HepG2 (cell line): ENCODE measurements around the gene RAB30. TPM values are rescaled to one million over a fixed set of nuclear protein-coding genes. Genes with fewer than 3 reads are reported as not detected.
A peak's percentile ranks its signal among the peaks of the same experiment; 100 is the strongest.

ENCODE experiments used
- EZH2 ChIP-seq: conservative IDR thresholded peaks from 2 replicates; pipeline ENCODE4 v1.6.1; 2012; ENCODE audit warnings: mild to moderate bottlenecking, low read depth, low read length, moderate library complexity
- HMG20B ChIP-seq: conservative IDR thresholded peaks from 2 replicates; pipeline ENCODE4 v1.6.1; 2016; ENCODE audit warnings: missing genetic modification reagents, missing compliant biosample characterization
- HNF4G ChIP-seq, 2 experiments: sonication (generic) in 1 of 2; formaldehyde crosslinking in 1 of 2; IDR thresholded peaks; 2 replicates each; pipeline versions ENCODE4 v1.4.0 to v1.6.1; 2011 to 2020; ENCODE audit warnings: borderline replicate concordance in 2 of 2, low read depth in 2 of 2, mild to moderate bottlenecking in 2 of 2, low read length in 1 of 2, missing genetic modification reagents in 1 of 2, moderate library complexity in 1 of 2
- NFKB2 ChIP-seq: sonication (generic); formaldehyde crosslinking; IDR thresholded peaks from 2 replicates; pipeline ENCODE4 v1.4.0; 2020; ENCODE audit warnings: missing genetic modification reagents, borderline replicate concordance
- RBAK ChIP-seq: sonication (generic); formaldehyde crosslinking; IDR thresholded peaks from 2 replicates; pipeline ENCODE4 v1.5.1; 2020; ENCODE audit warnings: mild to moderate bottlenecking, missing genetic modification reagents
- SCMH1 ChIP-seq: sonication (generic); formaldehyde crosslinking; IDR thresholded peaks from 2 replicates; pipeline ENCODE4 v1.9.0; 2021; ENCODE audit warnings: missing genetic modification reagents, mild to moderate bottlenecking, borderline replicate concordance
- SOX13 ChIP-seq, 3 experiments: fragments of 450-650 bp in 1 of 3; sonication (generic) in 1 of 3; formaldehyde crosslinking in 1 of 3; IDR thresholded peaks in 2 of 3; conservative IDR thresholded peaks in 1 of 3; 2 replicates each; pipeline versions ENCODE4 v1.5.0 to v1.6.1; 2016 to 2020; ENCODE audit warnings: antibody characterized with exemption in 1 of 3, mild to moderate bottlenecking in 1 of 3, missing compliant biosample characterization in 1 of 3, missing genetic modification reagents in 1 of 3, moderate library complexity in 1 of 3
- SRSF9 ChIP-seq: fragments of 200-400 bp; formaldehyde crosslinking; IDR thresholded peaks from 2 replicates; pipeline ENCODE4 v1.6.1; 2018; ENCODE audit warnings: borderline replicate concordance, mild to moderate bottlenecking, low read depth, low read length; ENCODE audit not compliant: insufficient read depth, poor library complexity, severe bottlenecking
- SSRP1 ChIP-seq: IDR thresholded peaks from 2 replicates; pipeline ENCODE4 v1.6.1; 2016; ENCODE audit warnings: control low read depth
- TCF7 ChIP-seq: sonication (generic); IDR thresholded peaks from 2 replicates; pipeline ENCODE4 v1.6.1; 2016; ENCODE audit warnings: antibody characterized with exemption, low read depth
- XRCC5 ChIP-seq: fragments of 200-400 bp; formaldehyde crosslinking; optimal IDR thresholded peaks from 2 replicates; pipeline ENCODE3; 2017; ENCODE audit warnings: mild to moderate bottlenecking, low read length
- ZC3H4 ChIP-seq: sonication (generic); formaldehyde crosslinking; IDR thresholded peaks from 2 replicates; pipeline ENCODE4 v1.4.0; 2020; ENCODE audit warnings: missing genetic modification reagents, borderline replicate concordance
- ZNF230 ChIP-seq: sonication (generic); formaldehyde crosslinking; IDR thresholded peaks from 2 replicates; pipeline ENCODE4 v1.4.0; 2020; ENCODE audit warnings: mild to moderate bottlenecking, missing genetic modification reagents
- ZNF703 ChIP-seq: sonication (generic); formaldehyde crosslinking; IDR thresholded peaks from 2 replicates; pipeline ENCODE4 v1.5.1; 2020; ENCODE audit warnings: missing genetic modification reagents, mild to moderate bottlenecking, moderate library complexity, borderline replicate concordance
- ZNF75D ChIP-seq: sonication (generic); formaldehyde crosslinking; IDR thresholded peaks from 2 replicates; pipeline ENCODE4 v1.8.1; 2023; ENCODE audit warnings: missing genetic modification reagents, mild to moderate bottlenecking, borderline replicate concordance
- polyA plus RNA-seq, 8 experiments: library from polyadenylated mRNA; depleted of rRNA in 3 of 8; stranded (reverse) in 7 of 8; unstranded in 1 of 8; fragments of >200 nt; fragmentation: Illumina TruSeq in 4 of 8; extraction: Trizol in 4 of 8; gene quantifications; 2 replicates each; pipeline versions ENCODE4 v1.2.1 to v1.2.3, GENCODE V29; 2011 to 2016; ENCODE audit warnings: low read depth in 4 of 8, missing spikeins in 1 of 8, mixed read lengths in 1 of 8; ENCODE audit not compliant: insufficient read depth in 1 of 8
- total RNA-seq, 5 experiments: library from RNA; depleted of rRNA; stranded (reverse); fragments of >200 nt; fragmentation: Illumina TruSeq; extraction: Trizol; gene quantifications; 2 replicates each; pipeline ENCODE4 v1.2.3, GENCODE V29; 2016; ENCODE audit warnings: low read depth in 1 of 5
- TF ChIP-seq, protein P1 (sequence below): sonication (generic); formaldehyde crosslinking; IDR thresholded peaks from 2 replicates; pipeline ENCODE4 v1.5.0; 2020; ENCODE audit warnings: mild to moderate bottlenecking, missing genetic modification reagents, borderline replicate concordance
- TF ChIP-seq, protein P2 (sequence below): IDR thresholded peaks from 2 replicates; pipeline ENCODE4 v1.6.1; 2016; ENCODE audit warnings: low read depth
- TF ChIP-seq, protein P3 (sequence below): sonication (generic); formaldehyde crosslinking; IDR thresholded peaks from 2 replicates; pipeline ENCODE4 v1.4.0; 2020; ENCODE audit warnings: missing genetic modification reagents

RAB30 gene
- total and polyA plus RNA-seq, 2 of the 13 experiments (the other 11 are each of a cell fraction or from before 2014, with no cell fraction given), result 3.7 to 5.0 TPM

DNA sequence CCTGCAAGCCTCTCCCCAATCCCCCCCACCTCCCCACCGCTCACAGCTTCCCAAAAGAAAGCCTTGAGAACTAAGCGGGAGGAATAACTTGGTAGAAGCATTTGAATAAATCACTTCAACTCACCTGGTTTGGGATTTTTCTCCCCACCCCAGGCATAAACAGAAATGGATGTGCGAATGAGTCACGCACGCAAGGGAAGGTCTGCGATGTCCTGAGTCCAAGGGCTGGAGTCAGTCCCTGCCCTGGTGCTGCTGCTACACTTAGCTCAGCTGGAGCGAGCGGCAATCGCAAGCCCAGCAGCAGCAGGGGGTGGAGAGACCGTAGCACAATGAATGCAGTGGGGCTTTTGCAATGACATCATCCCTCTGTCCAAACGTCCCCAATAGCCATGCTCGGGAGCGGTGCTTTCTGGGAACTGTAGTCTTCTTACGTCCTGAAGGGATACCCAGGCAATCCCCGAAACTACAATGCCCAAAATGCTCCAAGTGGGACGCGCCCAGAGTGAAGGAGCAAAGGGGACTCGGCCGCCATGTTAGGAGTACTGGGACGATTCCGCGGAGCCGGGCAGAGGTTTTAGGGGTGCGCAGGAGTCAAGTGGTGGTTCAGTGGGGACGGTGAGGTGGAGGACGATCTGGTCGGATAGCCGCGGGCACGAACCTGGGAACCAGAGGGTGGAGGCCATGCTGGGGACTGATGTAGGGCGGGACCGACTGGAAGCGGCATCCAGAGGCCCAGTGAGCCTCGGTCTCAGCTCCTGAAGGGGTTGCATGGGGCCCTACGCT lies at the start of gene RAB30 (continued):
- TF ChIP-seq SOX13 (IDR thresholded peaks at IDR 0.05) (peak; percentile 31; the same call in 1 of the 2 replicates), SOX13 (CRISPR knock-in tag; conservative IDR thresholded peaks at IDR 0.05 in 1 of 2, IDR thresholded peaks at IDR 0.05 in 1 of 2) (no peak; a peak in 1 of 4 replicates), SCMH1 (CRISPR knock-in tag) (no peak), SRSF9 (no peak), XRCC5 (peak; percentile 84), ZNF230 (CRISPR knock-in tag) (peak; percentile 76; the same call in 1 of the 2 replicates), HNF4G (IDR thresholded peaks at IDR 0.05; ENCODE audit: borderline replicate concordance, low read depth, low read length) (no peak; the same call in 1 of the 2 replicates), HNF4G (CRISPR knock-in tag; IDR thresholded peaks at IDR 0.05; ENCODE audit: borderline replicate concordance, low read depth) (peak; percentile 56), ZNF75D (CRISPR knock-in tag) (no peak), ZNF703 (no peak), NFKB2 (CRISPR knock-in tag) (peak; percentile 81; the same call in 1 of the 2 replicates), EZH2 (no peak), RBAK (CRISPR knock-in tag) (no peak), SSRP1 (CRISPR knock-in tag) (0 out of 2 replicates have a peak, but pooled peaks have one; percentile 14), ZC3H4 (CRISPR knock-in tag) (no peak), HMG20B (CRISPR knock-in tag) (no peak), TCF7 (no peak)
- TF ChIP-seq, protein P1, sequence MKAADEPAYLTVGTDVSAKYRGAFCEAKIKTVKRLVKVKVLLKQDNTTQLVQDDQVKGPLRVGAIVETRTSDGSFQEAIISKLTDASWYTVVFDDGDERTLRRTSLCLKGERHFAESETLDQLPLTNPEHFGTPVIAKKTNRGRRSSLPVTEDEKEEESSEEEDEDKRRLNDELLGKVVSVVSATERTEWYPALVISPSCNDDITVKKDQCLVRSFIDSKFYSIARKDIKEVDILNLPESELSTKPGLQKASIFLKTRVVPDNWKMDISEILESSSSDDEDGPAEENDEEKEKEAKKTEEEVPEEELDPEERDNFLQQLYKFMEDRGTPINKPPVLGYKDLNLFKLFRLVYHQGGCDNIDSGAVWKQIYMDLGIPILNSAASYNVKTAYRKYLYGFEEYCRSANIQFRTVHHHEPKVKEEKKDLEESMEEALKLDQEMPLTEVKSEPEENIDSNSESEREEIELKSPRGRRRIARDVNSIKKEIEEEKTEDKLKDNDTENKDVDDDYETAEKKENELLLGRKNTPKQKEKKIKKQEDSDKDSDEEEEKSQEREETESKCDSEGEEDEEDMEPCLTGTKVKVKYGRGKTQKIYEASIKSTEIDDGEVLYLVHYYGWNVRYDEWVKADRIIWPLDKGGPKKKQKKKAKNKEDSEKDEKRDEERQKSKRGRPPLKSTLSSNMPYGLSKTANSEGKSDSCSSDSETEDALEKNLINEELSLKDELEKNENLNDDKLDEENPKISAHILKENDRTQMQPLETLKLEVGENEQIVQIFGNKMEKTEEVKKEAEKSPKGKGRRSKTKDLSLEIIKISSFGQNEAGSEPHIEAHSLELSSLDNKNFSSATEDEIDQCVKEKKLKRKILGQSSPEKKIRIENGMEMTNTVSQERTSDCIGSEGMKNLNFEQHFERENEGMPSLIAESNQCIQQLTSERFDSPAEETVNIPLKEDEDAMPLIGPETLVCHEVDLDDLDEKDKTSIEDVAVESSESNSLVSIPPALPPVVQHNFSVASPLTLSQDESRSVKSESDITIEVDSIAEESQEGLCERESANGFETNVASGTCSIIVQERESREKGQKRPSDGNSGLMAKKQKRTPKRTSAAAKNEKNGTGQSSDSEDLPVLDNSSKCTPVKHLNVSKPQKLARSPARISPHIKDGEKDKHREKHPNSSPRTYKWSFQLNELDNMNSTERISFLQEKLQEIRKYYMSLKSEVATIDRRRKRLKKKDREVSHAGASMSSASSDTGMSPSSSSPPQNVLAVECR (CRISPR knock-in tag), result peak; percentile 82; the same call in 1 of the 2 replicates
- TF ChIP-seq, protein P2, sequence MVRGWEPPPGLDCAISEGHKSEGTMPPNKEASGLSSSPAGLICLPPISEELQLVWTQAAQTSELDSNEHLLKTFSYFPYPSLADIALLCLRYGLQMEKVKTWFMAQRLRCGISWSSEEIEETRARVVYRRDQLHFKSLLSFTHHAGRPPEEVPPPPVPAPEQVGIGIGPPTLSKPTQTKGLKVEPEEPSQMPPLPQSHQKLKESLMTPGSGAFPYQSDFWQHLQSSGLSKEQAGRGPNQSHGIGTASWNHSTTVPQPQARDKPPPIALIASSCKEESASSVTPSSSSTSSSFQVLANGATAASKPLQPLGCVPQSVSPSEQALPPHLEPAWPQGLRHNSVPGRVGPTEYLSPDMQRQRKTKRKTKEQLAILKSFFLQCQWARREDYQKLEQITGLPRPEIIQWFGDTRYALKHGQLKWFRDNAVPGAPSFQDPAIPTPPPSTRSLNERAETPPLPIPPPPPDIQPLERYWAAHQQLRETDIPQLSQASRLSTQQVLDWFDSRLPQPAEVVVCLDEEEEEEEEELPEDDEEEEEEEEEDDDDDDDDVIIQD, result 0 out of 2 replicates have a peak, but pooled peaks have one; percentile 53
- TF ChIP-seq, protein P3, sequence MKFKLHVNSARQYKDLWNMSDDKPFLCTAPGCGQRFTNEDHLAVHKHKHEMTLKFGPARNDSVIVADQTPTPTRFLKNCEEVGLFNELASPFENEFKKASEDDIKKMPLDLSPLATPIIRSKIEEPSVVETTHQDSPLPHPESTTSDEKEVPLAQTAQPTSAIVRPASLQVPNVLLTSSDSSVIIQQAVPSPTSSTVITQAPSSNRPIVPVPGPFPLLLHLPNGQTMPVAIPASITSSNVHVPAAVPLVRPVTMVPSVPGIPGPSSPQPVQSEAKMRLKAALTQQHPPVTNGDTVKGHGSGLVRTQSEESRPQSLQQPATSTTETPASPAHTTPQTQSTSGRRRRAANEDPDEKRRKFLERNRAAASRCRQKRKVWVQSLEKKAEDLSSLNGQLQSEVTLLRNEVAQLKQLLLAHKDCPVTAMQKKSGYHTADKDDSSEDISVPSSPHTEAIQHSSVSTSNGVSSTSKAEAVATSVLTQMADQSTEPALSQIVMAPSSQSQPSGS (CRISPR knock-in tag), result peak; percentile 100
